PC-3 (cell line): Measurements from ENCODE around the gene METAP1. TPM values are rescaled to one million over a fixed set of nuclear protein-coding genes. Genes with fewer than 3 reads are reported as not detected.
"Not testable (repeated sequence)": the region's sequence is repeated elsewhere in the genome, so short reads cannot be mapped to it uniquely, and the experiment has no call there.

Source experiments
- ATAC-seq: fragments of 200-7000 bp; cut with Tn5 transposase; 2 replicates; pipeline ENCODE4 v1.9.1; 2020; ENCODE audit warnings: mild to moderate bottlenecking, moderate library complexity
- BruUV-seq: library from RNA; stranded (reverse); fragments of 400-500 nt; replicated peaks from 2 replicates; lab custom pipeline; 2021; lab: Mats Ljungman, UMichigan
- CTCF ChIA-PET: fragments of 300-600 bp; sonication (Branson Sonifier 250); formaldehyde crosslinking; loops from one replicate; lab custom pipeline; 2022; ENCODE audit warnings: antibody characterized with exemption; lab: Charles Lee
- POLR2A ChIA-PET: fragments of 300-600 bp; sonication (Branson Sonifier 250); formaldehyde crosslinking; loops from one replicate; lab custom pipeline; 2022; ENCODE audit warnings: antibody characterized with exemption; ENCODE audit not compliant: unreplicated experiment; lab: Charles Lee
- DNase-seq: peaks from one replicate; pipeline ENCODE4 v3.0.0-alpha.2; 2015
- H2AFZ ChIP-seq: fragments of 300-600 bp; sonication (generic); 2 replicates; pipeline ENCODE4 v1.6.0; 2016; ENCODE audit warnings: antibody characterized with exemption, low read length
- H3F3A ChIP-seq: fragments of 300-600 bp; sonication (generic); one replicate; pipeline ENCODE4 v1.6.0; 2017; ENCODE audit warnings: antibody characterized with exemption, low read length, control low read depth, mild to moderate bottlenecking; ENCODE audit not compliant: unreplicated experiment
- H3K27ac ChIP-seq: fragments of 300-600 bp; sonication (generic); 2 replicates; pipeline ENCODE4 v1.5.1; 2016; ENCODE audit warnings: mild to moderate bottlenecking, low read length
- H3K27me3 ChIP-seq: fragments of 300-600 bp; sonication (generic); 2 replicates; pipeline ENCODE4 v1.6.1; 2016; ENCODE audit warnings: low read length, mixed read lengths
- H3K36me3 ChIP-seq: fragments of 300-600 bp; sonication (generic); 2 replicates; pipeline ENCODE4 v1.6.1; 2016; ENCODE audit warnings: low read depth, mixed run types, low read length, mixed read lengths
- H3K4me1 ChIP-seq: fragments of 300-600 bp; sonication (generic); 2 replicates; pipeline ENCODE4 v1.5.1; 2016; ENCODE audit warnings: low read length; ENCODE audit not compliant: insufficient read depth
- H3K4me2 ChIP-seq: fragments of 300-600 bp; sonication (generic); 2 replicates; pipeline ENCODE4 v1.6.0; 2016; ENCODE audit warnings: low read length
- H3K4me3 ChIP-seq: fragments of 300-600 bp; sonication (generic); 2 replicates; pipeline ENCODE4 v1.5.1; 2016; ENCODE audit warnings: mild to moderate bottlenecking, low read length, mixed read lengths
- H3K79me2 ChIP-seq: fragments of 300-600 bp; sonication (generic); 2 replicates; pipeline ENCODE4 v1.6.1; 2017; ENCODE audit warnings: low read length, mixed read lengths
- H3K9ac ChIP-seq: fragments of 300-600 bp; sonication (generic); 2 replicates; pipeline ENCODE4 v1.6.0; 2016; ENCODE audit warnings: mild to moderate bottlenecking, low read length
- H3K9me2 ChIP-seq: fragments of 300-600 bp; sonication (generic); replicated peaks from 2 replicates; pipeline ENCODE4 v1.6.1; 2016; ENCODE audit warnings: mixed run types, low read length, mixed read lengths
- H3K9me3 ChIP-seq: fragments of 300-600 bp; sonication (generic); 2 replicates; pipeline ENCODE4 v1.6.1; 2016; ENCODE audit warnings: low read length, mixed read lengths
- H4K20me1 ChIP-seq: fragments of 300-600 bp; sonication (generic); 2 replicates; pipeline ENCODE4 v1.6.1; 2016; ENCODE audit warnings: low read length, mixed read lengths
- EZH2 ChIP-seq: fragments of 300-600 bp; sonication (generic); IDR thresholded peaks from one replicate; pipeline ENCODE4 v1.6.1; 2017; ENCODE audit warnings: antibody characterized with exemption, mild to moderate bottlenecking, low read length; ENCODE audit not compliant: unreplicated experiment
- EZH2phosphoT487 ChIP-seq: fragments of 300-600 bp; sonication (generic); IDR thresholded peaks from 2 replicates; pipeline ENCODE4 v1.6.1; 2018; ENCODE audit warnings: mild to moderate bottlenecking, antibody characterized with exemption, low read length, borderline replicate concordance
- intact Hi-C: fragments of 100-400 bp; cut with micrococcal nuclease; formaldehyde crosslinking; loops from 2 replicates; pipeline ENCODE4 v1.9.0; 2023
- total RNA-seq: library from RNA; depleted of rRNA; stranded (reverse); fragments of >200 nt; gene quantifications from 2 replicates; pipeline ENCODE4 v1.2.3, GENCODE V29; 2014
- TF ChIP-seq, protein P1 (sequence below): fragments of 300-600 bp; sonication (generic); conservative IDR thresholded peaks from 2 replicates; pipeline ENCODE4 v1.5.1; 2017; ENCODE audit warnings: antibody characterized with exemption, low read depth, mild to moderate bottlenecking, low read length

The METAP1 gene
- total RNA-seq, 1 experiment from 2014 or later = 53.9 TPM

DNA sequence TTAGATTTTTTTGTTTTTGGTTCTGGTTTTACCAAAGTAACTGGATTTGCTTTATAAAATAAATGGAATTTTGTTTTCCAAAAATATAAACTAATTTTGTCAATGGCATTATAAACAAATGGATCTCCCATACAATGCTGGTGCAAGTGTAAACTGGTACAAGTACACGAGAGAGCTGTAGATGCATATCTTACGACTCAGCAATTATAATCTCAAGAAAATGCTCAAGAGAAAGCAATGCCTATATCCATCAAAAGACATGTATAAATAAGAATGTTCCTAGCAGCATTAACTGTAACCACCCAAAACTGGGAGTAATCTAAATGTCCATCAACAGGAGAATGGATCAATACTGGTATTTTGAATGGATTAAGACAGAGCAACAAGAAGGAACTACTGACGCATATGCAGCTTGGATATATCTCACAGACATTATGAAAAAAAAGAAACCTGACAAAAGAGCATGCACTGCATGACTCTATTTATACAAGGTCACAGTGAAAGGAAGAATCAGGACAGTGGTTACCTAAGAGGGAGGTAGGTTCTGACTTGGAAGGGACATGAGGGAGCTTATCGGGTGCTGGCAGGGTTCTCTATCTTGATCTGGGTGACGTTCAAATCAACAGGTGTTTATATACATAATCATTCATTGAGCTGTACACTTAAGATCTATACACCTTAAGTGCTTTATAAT lies 83.6 kb downstream of the METAP1 start:
- H3K79me2 ChIP-seq = no peaks in the 10 kb centered on the region
- no peaks in the 10 kb centered on the region for H3K27me3 ChIP-seq
- no peak overlapping the region for H3K4me3 ChIP-seq
- peak overlapping the region; percentile 58 for H3K27ac ChIP-seq
- ChIA-PET POLR2A (no interaction called here), CTCF (no interaction called here)
- no peaks in the 10 kb centered on the region for H3K9me3 ChIP-seq
- H3K9ac ChIP-seq = no peak overlapping the region
- H3K4me2 ChIP-seq = no peak overlapping the region
- H3K4me1 ChIP-seq = peaks cover 5% of the 10 kb centered on the region; the same call in 1 of the 2 replicates
- H4K20me1 ChIP-seq = no peaks in the 10 kb centered on the region
- H3K36me3 ChIP-seq = peaks cover 50% of the 10 kb centered on the region
- TF ChIP-seq, protein P1, sequence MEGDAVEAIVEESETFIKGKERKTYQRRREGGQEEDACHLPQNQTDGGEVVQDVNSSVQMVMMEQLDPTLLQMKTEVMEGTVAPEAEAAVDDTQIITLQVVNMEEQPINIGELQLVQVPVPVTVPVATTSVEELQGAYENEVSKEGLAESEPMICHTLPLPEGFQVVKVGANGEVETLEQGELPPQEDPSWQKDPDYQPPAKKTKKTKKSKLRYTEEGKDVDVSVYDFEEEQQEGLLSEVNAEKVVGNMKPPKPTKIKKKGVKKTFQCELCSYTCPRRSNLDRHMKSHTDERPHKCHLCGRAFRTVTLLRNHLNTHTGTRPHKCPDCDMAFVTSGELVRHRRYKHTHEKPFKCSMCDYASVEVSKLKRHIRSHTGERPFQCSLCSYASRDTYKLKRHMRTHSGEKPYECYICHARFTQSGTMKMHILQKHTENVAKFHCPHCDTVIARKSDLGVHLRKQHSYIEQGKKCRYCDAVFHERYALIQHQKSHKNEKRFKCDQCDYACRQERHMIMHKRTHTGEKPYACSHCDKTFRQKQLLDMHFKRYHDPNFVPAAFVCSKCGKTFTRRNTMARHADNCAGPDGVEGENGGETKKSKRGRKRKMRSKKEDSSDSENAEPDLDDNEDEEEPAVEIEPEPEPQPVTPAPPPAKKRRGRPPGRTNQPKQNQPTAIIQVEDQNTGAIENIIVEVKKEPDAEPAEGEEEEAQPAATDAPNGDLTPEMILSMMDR = no peak
- TF ChIP-seq EZH2 (no peak), EZH2phosphoT487 (no peak)
- H3F3A ChIP-seq = no peaks in the 10 kb centered on the region
- no peak overlapping the region for H2AFZ ChIP-seq
- no peaks in the 10 kb centered on the region for H3K9me2 ChIP-seq
- intact Hi-C loops = no loop called here
- BruUV-seq = no TSS peak
- ATAC-seq (no peak), DNase-seq (no peak)

- no peak overlapping the region for H3K4me3 ChIP-seq
- no peaks in the 10 kb centered on the region for H3K9me3 ChIP-seq
- H4K20me1 ChIP-seq = no peaks in the 10 kb centered on the region
- ATAC-seq = peak; percentile 95
- TF ChIP-seq, protein P1 = no peak
- TF ChIP-seq EZH2phosphoT487 = no peak
- no peak for TF ChIP-seq EZH2
- intact Hi-C loops = loop anchor here (5.0 kb wide), 1 partner anchor 817 kb away; the partner anchor contains the start of gene RAP1GDS1
- CTCF ChIA-PET = no interaction called here
- no TSS peak for BruUV-seq
- 0 out of 2 replicates have a peak, but pooled peaks cover 4% of the 10 kb centered on the region for H3K79me2 ChIP-seq
- H3K9me2 ChIP-seq = no peaks in the 10 kb centered on the region
- peak overlapping the region; percentile 58 for H3K27ac ChIP-seq
- POLR2A ChIA-PET = no interaction called here
- no peak overlapping the region for H2AFZ ChIP-seq
- H3K4me1 ChIP-seq = peaks cover 5% of the 10 kb centered on the region; the same call in 1 of the 2 replicates
- H3K27me3 ChIP-seq = no peaks in the 10 kb centered on the region
- no peaks in the 10 kb centered on the region for H3F3A ChIP-seq
- peak overlapping the region; percentile 26 for H3K4me2 ChIP-seq
- H3K36me3 ChIP-seq = peaks cover 57% of the 10 kb centered on the region
- peak; percentile 4 for DNase-seq
- no peak overlapping the region for H3K9ac ChIP-seq
Measured at GRCh38 chr4:99079625-99080295, 84.2 kb downstream of the METAP1 start.

- H3K9me3 ChIP-seq, H3K4me2 ChIP-seq, H3K4me3 ChIP-seq, H4K20me1 ChIP-seq, H3K9me2 ChIP-seq, H3K27me3 ChIP-seq, CTCF ChIA-PET, H3K27ac ChIP-seq, H3K9ac ChIP-seq, H3F3A ChIP-seq, BruUV-seq, POLR2A ChIA-PET, DNase-seq, H3K4me1 ChIP-seq, ATAC-seq, H2AFZ ChIP-seq: not testable (repeated sequence)
- intact Hi-C loops = loop anchor here (5.0 kb wide), 1 partner anchor 819 kb away; the partner anchor contains the start of gene RAP1GDS1
- peaks cover 60% of the 10 kb centered on the region for H3K36me3 ChIP-seq
- peaks cover 15% of the 10 kb centered on the region; the same call in 1 of the 2 replicates for H3K79me2 ChIP-seq
Measured at GRCh38 chr4:99080869-99081268, 85.3 kb downstream of the METAP1 start.
